Measurements from ENCODE around the gene ARHGEF19. TPM values are rescaled to one million over a fixed set of nuclear protein-coding genes. Genes with fewer than 3 reads are reported as not detected.
"Not testable (repeated sequence)": the region's sequence is repeated elsewhere in the genome, so short reads cannot be mapped to it uniquely, and the experiment has no call there.

Gene ARHGEF19
- total RNA-seq: 8.5 and 8.8 TPM in 2 replicates

DNA sequence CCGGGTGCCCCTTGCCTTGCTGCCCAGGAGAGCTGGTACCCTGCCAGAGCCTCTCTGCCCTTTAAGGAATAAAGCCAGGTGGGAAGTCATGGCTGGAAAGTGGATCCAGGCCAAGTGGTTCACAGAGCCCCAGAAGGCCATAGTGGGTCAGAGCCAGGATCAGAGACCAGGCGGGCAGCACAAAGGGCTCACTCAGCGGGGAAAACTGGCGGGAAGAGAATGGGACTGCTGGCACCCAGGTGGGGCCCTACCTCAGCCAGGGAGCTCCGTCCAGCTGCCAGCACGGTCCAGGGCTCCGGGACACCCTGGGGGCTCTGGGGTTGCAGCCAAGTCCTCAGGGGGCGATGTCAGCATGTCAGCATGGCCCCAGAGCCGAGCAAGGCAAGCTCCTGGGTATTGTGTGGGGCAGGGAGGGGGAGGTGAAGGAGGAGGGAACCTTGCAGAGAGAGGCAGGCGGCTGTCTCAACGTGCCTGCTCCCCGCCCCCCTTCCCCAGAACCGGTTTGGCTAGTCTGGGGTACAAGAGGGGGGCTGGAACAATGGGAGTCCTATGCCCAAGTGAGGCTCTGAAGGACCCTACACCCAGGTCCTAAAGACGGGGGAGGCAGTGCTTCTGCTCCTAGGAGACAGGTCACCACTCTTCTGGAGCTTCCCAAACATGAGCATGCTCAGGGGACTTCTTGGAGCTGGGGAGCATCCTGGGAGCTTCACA, at the start of gene ARHGEF19:
ARHGEF19 (minus strand) TSS at position 402 of the 711 bp plus-strand sequence. CDS start 3,598 bp downstream, outside the sequence.
- Mint-ChIP-seq H3K9me3 (no peaks in the 10 kb centered on the region), H3K36me3 (ENCODE audit: low read depth) (no peaks in the 10 kb centered on the region), H3K27me3 (peaks cover 10% of the 10 kb centered on the region), H3K4me1 (peaks cover 11% of the 10 kb centered on the region), H3K27ac (no peak within 1 kb of the TSS), H3K4me3 (no peak within 1 kb of the TSS)
- no peak for DNase-seq
- intact Hi-C loops (cut with micrococcal nuclease): no loop called here

DNA sequence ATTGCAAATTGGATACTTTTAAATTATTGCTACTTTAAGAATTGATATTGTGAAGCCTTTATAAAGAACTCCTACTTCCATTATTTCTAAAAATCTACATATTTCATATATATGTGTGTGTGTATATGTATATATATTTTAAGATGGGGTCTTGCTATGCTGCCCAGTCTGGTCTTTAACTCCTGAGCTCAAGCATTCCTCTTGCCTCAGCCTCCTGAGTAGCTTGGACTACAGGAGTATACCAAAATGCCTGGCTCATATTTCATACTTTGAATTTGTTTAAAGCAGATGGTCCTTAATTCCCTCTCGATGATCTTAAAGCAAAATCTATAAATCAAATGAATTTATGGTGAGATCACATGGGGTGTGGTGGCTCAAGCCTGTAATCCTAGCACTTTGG, 49.6 kb upstream of the ARHGEF19 start:
- no peak overlapping the region for H3K4me3 Mint-ChIP-seq
- H3K4me1 Mint-ChIP-seq: peaks cover 4% of the 10 kb centered on the region
- no peaks in the 10 kb centered on the region for H3K9me3 Mint-ChIP-seq
- no peaks in the 10 kb centered on the region for H3K36me3 Mint-ChIP-seq (ENCODE audit: low read depth)
- no peak overlapping the region for H3K27ac Mint-ChIP-seq
- DNase-seq: no peak
- no peaks in the 10 kb centered on the region for H3K27me3 Mint-ChIP-seq
- intact Hi-C loops (cut with micrococcal nuclease): no loop called here

DNA sequence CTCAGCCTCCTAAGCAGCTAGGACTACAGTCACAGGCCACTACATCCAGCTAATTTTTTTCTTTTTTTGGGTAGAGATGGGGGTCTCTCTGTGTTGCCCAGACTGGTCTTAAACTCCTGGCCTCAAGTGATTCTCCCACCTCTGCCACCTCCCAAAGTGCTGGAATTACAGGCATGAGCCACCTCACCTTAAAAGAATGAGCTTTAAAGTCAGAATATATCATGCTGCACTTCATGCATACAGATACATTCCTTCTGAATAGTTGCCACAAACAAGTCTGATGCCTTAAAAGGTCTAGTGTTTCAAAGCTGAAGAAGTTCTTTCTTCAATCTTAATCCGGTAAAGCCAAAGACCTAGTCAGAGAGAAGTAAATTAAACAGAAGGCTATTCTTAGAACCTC, 48.4 kb upstream of the ARHGEF19 start:
- no peaks in the 10 kb centered on the region for H3K27me3 Mint-ChIP-seq
- H3K36me3 Mint-ChIP-seq (ENCODE audit: low read depth): peaks cover 5% of the 10 kb centered on the region
- no peak overlapping the region for H3K4me3 Mint-ChIP-seq
- DNase-seq: no peak
- no peak overlapping the region for H3K27ac Mint-ChIP-seq
- H3K9me3 Mint-ChIP-seq: no peaks in the 10 kb centered on the region
- H3K4me1 Mint-ChIP-seq: no peaks in the 10 kb centered on the region
- intact Hi-C loops (cut with micrococcal nuclease): no loop called here

DNA sequence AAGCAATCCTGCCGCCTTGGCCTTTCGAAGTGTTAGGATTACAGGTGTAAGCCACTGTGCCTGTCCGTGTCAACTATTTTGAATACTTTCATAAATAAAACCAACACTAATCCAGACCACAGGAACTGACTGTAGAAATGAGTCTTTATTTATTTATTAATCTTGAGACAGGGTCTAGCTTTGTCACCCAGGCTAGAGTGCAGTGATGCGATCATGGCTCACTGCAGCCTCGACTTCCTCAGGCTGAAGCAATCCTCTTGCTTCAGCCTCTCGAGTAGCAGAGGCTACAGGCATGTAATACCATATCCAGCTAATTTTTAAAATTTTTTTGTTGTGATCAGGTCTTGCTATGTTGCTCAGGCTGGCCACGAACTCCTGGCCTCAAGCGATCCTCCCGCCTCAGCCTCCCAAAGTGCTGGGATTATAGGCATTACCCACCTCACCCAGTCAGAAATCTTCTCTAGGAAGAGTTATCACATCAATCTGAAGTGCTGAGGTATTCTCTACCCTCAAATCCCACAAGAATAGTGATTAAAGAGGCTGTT, 46.2 kb upstream of the ARHGEF19 start:
- Mint-ChIP-seq H3K4me3 (no peak overlapping the region), H3K27me3 (no peaks in the 10 kb centered on the region)

DNA sequence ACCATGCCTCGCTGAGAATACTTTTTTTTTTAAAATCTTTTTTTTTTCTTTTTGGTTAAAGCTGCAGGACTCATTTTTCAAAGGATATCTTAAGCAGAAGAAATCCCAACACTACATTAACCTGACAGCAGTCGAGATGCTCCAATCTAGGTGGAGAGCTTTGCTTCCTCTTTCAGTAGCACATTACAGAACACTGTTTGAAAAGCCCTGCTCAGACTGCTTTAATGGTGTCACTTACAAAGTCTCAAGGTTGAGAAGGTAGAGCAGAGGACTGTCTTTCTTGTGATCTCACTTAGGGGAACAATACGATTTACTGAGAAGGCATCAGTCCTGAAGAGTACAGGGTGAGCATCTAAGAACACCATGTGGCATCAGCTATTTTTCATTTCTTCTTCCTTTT, 45.5 kb upstream of the ARHGEF19 start:
- Mint-ChIP-seq H3K4me1 (peaks cover 5% of the 10 kb centered on the region), H3K27me3 (no peaks in the 10 kb centered on the region), H3K36me3 (ENCODE audit: low read depth) (peaks cover 18% of the 10 kb centered on the region), H3K4me3 (no peak overlapping the region), H3K27ac (no peak overlapping the region), H3K9me3 (no peaks in the 10 kb centered on the region)
- DNase-seq: no peak
- intact Hi-C loops (cut with micrococcal nuclease): no loop called here

More for the DNA sequence above, 46.2 kb upstream of the ARHGEF19 start:
- Mint-ChIP-seq H3K4me1 (peaks cover 5% of the 10 kb centered on the region), H3K9me3 (no peaks in the 10 kb centered on the region), H3K36me3 (ENCODE audit: low read depth) (peaks cover 17% of the 10 kb centered on the region), H3K27ac (no peak overlapping the region)
- DNase-seq: no peak
- intact Hi-C loops (cut with micrococcal nuclease): no loop called here

DNA sequence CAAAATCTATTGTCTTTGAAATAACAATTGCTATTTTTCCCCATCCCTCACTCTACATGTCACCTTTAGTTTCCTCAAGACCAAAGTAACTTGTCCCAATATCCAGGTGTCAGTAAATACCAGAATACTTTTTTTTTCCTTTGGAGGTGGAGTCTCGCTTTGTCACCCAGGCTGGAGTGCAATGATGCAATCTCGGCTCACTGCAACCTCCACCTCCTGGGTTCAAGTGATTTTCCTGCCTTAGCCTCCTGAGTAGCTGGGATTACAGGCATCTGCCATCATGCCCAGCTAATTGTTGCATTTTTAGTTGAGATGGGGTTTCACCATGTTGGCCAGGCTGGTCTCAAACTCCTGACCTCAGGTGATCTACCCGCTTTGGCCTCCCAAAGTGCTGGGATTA, 45.1 kb upstream of the ARHGEF19 start:
- DNase-seq; H3K27ac Mint-ChIP-seq; H3K4me1 Mint-ChIP-seq; H3K9me3 Mint-ChIP-seq; H3K27me3 Mint-ChIP-seq; intact Hi-C loops (cut with micrococcal nuclease); H3K4me3 Mint-ChIP-seq: not testable (repeated sequence)
- H3K36me3 Mint-ChIP-seq (ENCODE audit: low read depth): peaks cover 21% of the 10 kb centered on the region

DNA sequence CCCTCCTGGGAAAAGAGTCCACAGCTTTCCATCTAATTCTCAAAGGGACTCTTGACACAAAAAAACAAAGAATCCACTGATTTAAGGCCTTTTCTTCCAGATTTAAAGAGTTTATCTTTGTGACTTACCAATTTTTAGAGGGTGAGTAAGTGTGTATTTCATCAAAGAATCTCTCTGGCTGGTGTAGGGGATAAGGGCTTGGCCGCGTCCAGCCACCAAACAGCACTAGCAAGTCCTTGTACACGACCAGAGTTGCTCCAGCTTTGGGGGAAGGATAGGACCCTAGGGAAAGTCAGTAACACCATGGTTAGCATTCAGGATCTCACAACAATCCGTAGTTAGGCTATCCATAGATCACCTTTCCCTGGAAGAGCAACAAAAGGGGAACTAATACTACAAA, 44.0 kb upstream of the ARHGEF19 start:
- Mint-ChIP-seq H3K27me3 (no peaks in the 10 kb centered on the region), H3K4me1 (peaks cover 5% of the 10 kb centered on the region), H3K27ac (no peak overlapping the region), H3K36me3 (ENCODE audit: low read depth) (peaks cover 28% of the 10 kb centered on the region), H3K9me3 (no peaks in the 10 kb centered on the region), H3K4me3 (no peak overlapping the region)
- DNase-seq: no peak
- intact Hi-C loops (cut with micrococcal nuclease): no loop called here

DNA sequence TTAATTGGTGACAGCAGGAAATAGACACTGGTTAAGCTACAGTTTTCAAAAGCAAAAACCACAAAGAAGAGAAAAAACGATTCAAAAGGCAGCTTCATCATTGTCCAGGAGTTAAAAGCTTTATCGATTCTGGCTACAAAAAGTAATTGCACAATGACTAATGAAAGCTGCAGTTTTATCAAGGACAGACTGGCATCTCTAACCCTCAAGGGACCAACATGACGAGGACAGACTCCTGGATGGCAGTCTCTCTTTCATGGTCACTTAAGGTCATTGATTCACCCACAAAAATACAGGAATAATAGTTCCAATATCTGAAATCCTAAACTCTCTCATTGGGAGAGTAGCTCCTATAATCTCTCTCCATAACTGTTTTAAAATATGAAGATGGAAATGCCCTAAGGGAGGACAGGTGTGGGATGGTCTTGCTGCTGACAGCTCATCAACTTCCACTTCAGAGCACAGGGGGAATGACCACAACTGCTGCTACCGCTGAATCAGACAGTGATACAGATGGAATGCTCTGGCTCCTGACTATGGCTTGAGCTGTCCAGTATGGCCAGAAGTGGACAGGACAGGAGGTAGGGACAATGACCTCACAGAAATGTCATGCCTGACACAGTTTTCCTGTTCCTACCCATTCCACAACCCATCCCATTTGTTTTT, 41.9 kb upstream of the ARHGEF19 start:
- Mint-ChIP-seq H3K36me3 (ENCODE audit: low read depth) (peaks cover 38% of the 10 kb centered on the region), H3K9me3 (no peaks in the 10 kb centered on the region), H3K27ac (no peak overlapping the region), H3K4me1 (peaks cover 9% of the 10 kb centered on the region), H3K27me3 (no peaks in the 10 kb centered on the region), H3K4me3 (no peak overlapping the region)
- intact Hi-C loops (cut with micrococcal nuclease): no loop called here
- DNase-seq: no peak

DNA sequence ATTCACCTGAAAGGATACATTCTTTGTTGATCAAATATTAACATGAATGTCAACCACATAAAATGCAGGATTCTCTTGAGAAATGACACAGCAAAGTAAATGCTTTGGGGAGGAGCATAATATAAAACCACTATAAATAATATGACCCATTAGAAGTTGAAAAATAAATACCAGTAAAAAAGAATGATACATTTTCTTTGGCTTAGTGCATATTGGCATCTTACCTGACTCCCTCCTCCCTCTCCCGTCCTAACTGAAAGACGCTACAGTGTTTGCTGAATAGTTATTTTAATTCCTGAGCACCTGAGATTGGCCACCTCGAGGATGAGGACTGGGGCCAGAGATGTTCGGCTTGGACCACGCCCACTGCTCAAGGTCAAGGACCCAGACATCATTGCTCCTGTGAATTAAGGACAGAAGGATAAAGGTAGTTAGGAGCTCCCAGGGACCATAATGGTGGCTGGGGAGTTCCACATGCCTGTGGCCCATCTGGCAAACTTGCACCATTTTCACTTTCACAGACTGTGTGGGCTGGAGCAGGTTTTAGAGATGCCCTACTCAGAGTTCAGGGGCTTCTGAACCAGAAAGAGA, 41.0 kb upstream of the ARHGEF19 start:
- H3K36me3 Mint-ChIP-seq (ENCODE audit: low read depth): peaks cover 41% of the 10 kb centered on the region
- H3K9me3 Mint-ChIP-seq: no peaks in the 10 kb centered on the region
- no peak for DNase-seq
- intact Hi-C loops (cut with micrococcal nuclease): no loop called here
- H3K27ac Mint-ChIP-seq: no peak overlapping the region
- H3K27me3 Mint-ChIP-seq: no peaks in the 10 kb centered on the region
- H3K4me3 Mint-ChIP-seq: no peak overlapping the region
- H3K4me1 Mint-ChIP-seq: peaks cover 13% of the 10 kb centered on the region

DNA sequence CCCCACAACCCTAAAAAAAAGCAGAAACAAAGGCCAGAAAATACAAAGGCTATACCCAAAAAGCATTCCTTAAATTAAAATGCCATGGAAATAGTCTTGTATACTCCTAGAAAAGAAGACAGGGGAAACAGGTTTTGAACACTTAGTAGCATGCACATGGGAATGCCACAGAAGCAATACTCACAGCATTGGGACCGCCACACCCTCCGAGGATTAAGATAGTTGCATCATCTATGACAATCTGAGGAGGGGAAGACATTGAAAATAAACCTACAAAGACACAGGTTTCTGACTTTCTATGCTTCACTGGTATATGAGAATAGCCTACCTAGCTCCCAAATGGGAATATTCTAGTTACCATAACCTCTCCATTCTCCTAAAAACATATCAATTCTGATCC, 40.5 kb upstream of the ARHGEF19 start:
- intact Hi-C loops (cut with micrococcal nuclease): no loop called here
- DNase-seq: no peak
- peaks cover 41% of the 10 kb centered on the region for H3K36me3 Mint-ChIP-seq (ENCODE audit: low read depth)
- H3K4me3 Mint-ChIP-seq: no peak overlapping the region
- H3K27ac Mint-ChIP-seq: no peak overlapping the region
- peaks cover 13% of the 10 kb centered on the region for H3K4me1 Mint-ChIP-seq
- no peaks in the 10 kb centered on the region for H3K9me3 Mint-ChIP-seq
- no peaks in the 10 kb centered on the region for H3K27me3 Mint-ChIP-seq

DNA sequence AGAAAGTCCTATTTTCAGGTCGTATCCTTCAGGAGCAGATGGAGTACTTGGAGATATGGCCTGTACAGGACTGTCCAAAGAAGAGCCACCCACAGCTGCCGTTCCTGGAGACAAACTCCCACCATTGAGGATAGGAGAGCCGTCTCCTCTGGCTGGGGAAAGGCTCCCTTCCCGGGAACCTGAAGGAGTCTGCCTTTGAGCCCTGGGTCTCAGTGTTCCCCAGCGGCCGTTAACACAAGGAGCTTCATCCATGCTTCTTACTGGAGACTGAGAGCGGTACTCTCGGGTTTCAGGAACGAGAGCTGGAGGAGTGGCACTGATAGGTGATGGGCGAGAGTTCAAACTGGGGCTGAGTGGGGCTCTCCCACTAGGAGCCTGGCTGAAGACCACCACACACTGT, 38.9 kb upstream of the ARHGEF19 start:
- Mint-ChIP-seq H3K36me3 (ENCODE audit: low read depth) (peaks cover 44% of the 10 kb centered on the region), H3K4me3 (no peak overlapping the region), H3K9me3 (no peaks in the 10 kb centered on the region), H3K27ac (no peak overlapping the region), H3K4me1 (peaks cover 13% of the 10 kb centered on the region), H3K27me3 (no peaks in the 10 kb centered on the region)
- no peak for DNase-seq
- intact Hi-C loops (cut with micrococcal nuclease): no loop called here

DNA sequence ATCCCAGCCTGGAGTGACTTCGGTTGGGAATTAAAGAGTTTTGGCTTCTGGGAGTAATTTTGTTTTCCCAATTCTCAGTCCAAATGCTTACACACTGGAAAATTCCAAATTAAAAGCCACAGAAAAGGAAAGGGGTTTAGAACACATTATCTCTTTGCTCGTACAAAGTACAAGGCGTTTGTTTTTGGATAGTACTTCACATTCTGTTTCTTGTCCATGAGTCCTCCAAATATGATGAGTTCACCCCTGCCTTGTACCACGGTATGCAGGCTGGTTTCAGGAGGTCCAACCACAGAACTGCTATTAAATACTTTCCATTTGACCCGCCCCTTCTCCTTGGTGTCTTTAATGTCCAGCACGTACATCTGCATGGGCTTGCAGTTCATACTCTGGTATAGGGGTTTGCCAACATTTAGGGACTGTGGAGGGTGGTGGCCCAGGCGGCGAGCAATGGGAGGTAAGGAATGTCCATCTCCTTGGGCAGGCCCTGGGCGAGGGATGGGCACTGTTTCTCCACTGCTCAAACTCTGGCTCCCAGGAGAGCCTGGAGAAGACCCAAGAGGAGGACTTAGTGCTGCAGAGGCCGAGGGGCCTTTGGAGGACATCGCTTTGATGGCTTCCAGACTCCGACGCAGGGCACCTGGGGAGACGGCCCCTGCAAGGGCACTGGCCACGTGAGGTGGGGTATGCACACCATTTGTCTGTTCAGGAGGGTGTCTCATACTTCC, 38.2 kb upstream of the ARHGEF19 start:
- DNase-seq: no peak
- intact Hi-C loops (cut with micrococcal nuclease): no loop called here
- H3K36me3 Mint-ChIP-seq (ENCODE audit: low read depth): peaks cover 42% of the 10 kb centered on the region
- no peak overlapping the region for H3K4me3 Mint-ChIP-seq
- H3K27ac Mint-ChIP-seq: no peak overlapping the region
- H3K9me3 Mint-ChIP-seq: no peaks in the 10 kb centered on the region
- H3K4me1 Mint-ChIP-seq: peaks cover 13% of the 10 kb centered on the region
- no peaks in the 10 kb centered on the region for H3K27me3 Mint-ChIP-seq

DNA sequence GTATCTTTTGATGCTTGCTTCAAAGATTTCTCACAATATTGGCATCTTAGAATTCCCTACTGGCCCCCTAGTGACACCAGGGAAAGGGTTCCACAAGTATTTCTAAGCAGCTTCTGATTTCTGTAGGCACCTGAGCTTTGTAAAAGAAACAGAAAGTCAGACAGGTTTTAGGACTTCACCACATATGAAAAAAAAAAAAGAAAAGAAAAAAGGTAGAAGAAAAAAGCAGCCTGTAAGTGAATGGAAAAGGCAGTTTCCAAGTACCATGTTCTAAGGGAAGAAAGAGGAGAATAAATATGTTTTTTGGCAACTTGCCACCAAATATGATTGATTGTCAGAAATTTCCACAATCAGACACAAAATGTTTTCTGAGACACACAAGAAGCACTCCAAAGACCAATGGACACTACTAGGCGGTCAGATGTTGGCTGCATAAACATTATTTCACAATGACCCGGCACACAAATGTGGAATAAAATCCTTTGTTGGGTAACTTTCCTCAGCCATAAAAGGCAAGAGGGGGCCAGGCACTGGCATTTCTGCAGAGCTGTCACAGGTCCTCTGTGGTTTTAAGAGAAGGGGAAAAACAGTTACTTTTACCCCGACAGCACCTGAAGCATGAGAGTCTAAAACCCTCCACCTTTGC, 37.3 kb upstream of the ARHGEF19 start:
- intact Hi-C loops (cut with micrococcal nuclease): no loop called here
- Mint-ChIP-seq H3K4me1 (peaks cover 11% of the 10 kb centered on the region), H3K27me3 (no peaks in the 10 kb centered on the region), H3K36me3 (ENCODE audit: low read depth) (peaks cover 38% of the 10 kb centered on the region), H3K9me3 (no peaks in the 10 kb centered on the region), H3K27ac (no peak overlapping the region), H3K4me3 (no peak overlapping the region)
- no peak for DNase-seq

Data from activated CD4-positive, alpha-beta T cell treated with anti-CD3 and anti-CD28 coated beads, Interleukin-2, amount 10 ng/mL, durations not matched to agents 24 days and 14 days (primary cell).